OCI-LY1 (cell line): ENCODE results near the gene BICDL2.
"Not testable (repeated sequence)": the region's sequence is repeated elsewhere in the genome, so short reads cannot be mapped to it uniquely, and the experiment has no call there.

Source experiments
- H2AFZ ChIP-seq: fragments of 200-600 bp; sonication (generic), shearing (Covaris generic); 2 replicates; pipeline ENCODE4 v1.6.0; 2014; ENCODE audit warnings: antibody characterized with exemption, mild to moderate bottlenecking, low read length
- H3F3A ChIP-seq: fragments of 200-600 bp; sonication (generic), shearing (Covaris generic); 2 replicates; pipeline ENCODE4 v1.6.0; 2014; ENCODE audit warnings: mild to moderate bottlenecking, antibody characterized with exemption, low read length, moderate library complexity; ENCODE audit not compliant: insufficient read depth
- H3K27ac ChIP-seq: fragments of 200-600 bp; sonication (generic); 2 replicates; pipeline ENCODE4 v1.5.1; 2014; ENCODE audit warnings: low read length, mixed run types, mild to moderate bottlenecking, low read depth; ENCODE audit not compliant: poor library complexity, severe bottlenecking
- H3K27me3 ChIP-seq: fragments of 200-600 bp; sonication (generic); 2 replicates; pipeline ENCODE4 v1.6.0; 2014; ENCODE audit warnings: antibody characterized with exemption, mild to moderate bottlenecking, low read length, moderate library complexity; ENCODE audit not compliant: insufficient read depth
- H3K36me3 ChIP-seq: fragments of 200-600 bp; sonication (generic); 2 replicates; pipeline ENCODE4 v1.6.1; 2014; ENCODE audit warnings: mild to moderate bottlenecking, antibody characterized with exemption, low read length, moderate library complexity, mixed read lengths; ENCODE audit not compliant: insufficient read depth
- H3K4me1 ChIP-seq: fragments of 200-600 bp; sonication (generic); 2 replicates; pipeline ENCODE4 v1.5.1; 2014; ENCODE audit warnings: mild to moderate bottlenecking, low read length, moderate library complexity; ENCODE audit not compliant: insufficient read depth, severe bottlenecking
- H3K4me2 ChIP-seq: fragments of 200-600 bp; sonication (generic), shearing (Covaris generic); 2 replicates; pipeline ENCODE4 v1.6.1; 2014; ENCODE audit warnings: low read length
- H3K4me3 ChIP-seq: fragments of 200-600 bp; sonication (generic); 2 replicates; pipeline ENCODE4 v1.5.1; 2014; ENCODE audit warnings: low read length, low read depth, mild to moderate bottlenecking, mixed read lengths; ENCODE audit not compliant: poor library complexity, severe bottlenecking
- H3K79me2 ChIP-seq: fragments of 200-600 bp; shearing (Covaris generic); 2 replicates; pipeline ENCODE4 v1.6.1; 2016; ENCODE audit warnings: mixed run types, low read length, mixed read lengths; ENCODE audit not compliant: insufficient read depth
- H3K9ac ChIP-seq: fragments of 200-600 bp; sonication (generic), shearing (Covaris generic); 2 replicates; pipeline ENCODE4 v1.6.1; 2014; ENCODE audit warnings: mild to moderate bottlenecking, low read length, mixed read lengths
- H3K9me2 ChIP-seq: fragments of 200-600 bp; sonication (generic), shearing (Covaris generic); 2 replicates; pipeline ENCODE4 v1.6.1; 2014; ENCODE audit warnings: low read depth, mild to moderate bottlenecking, low read length, mixed read lengths
- H3K9me3 ChIP-seq: fragments of 200-600 bp; shearing (Covaris generic); 2 replicates; pipeline ENCODE4 v1.6.1; 2014; ENCODE audit warnings: low read length, mixed read lengths
- H4K20me1 ChIP-seq: fragments of 200-600 bp; sonication (generic), shearing (Covaris generic); 2 replicates; pipeline ENCODE4 v1.6.0; 2016; ENCODE audit warnings: mild to moderate bottlenecking, low read length; ENCODE audit not compliant: insufficient read depth
- EZH2 ChIP-seq: fragments of 200-600 bp; sonication (generic), shearing (Covaris generic); IDR thresholded peaks from 2 replicates; pipeline ENCODE4 v1.8.0; 2017; ENCODE audit warnings: borderline replicate concordance, mixed run types, mild to moderate bottlenecking, antibody characterized with exemption, low read length, moderate library complexity, mixed read lengths
- TF ChIP-seq, protein P1 (sequence below): fragments of 200-600 bp; sonication (generic), shearing (Covaris generic); IDR thresholded peaks from 2 replicates; pipeline ENCODE4 v1.5.1; 2017; ENCODE audit warnings: mild to moderate bottlenecking, antibody characterized with exemption, low read length, moderate library complexity, mixed read lengths

BICDL2 gene

DNA sequence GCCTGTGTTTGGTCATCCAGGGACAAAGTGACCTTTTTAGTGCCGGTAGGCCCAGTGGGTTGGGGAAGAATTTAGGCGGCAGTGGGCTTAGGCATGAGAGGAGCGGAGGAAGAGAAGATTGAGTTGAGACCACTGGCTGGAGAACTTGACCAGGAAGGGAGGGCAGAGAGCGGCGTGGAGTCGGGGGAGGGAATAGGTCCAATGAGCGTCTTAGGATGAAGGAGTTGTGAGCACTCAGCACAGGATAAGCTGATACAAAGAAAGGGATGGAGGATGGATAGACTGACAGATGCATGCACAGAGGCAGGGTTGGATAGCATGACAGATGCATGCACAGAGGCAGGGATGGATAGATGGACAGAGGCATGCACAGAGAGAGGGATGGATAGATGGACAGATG lies 36.7 kb upstream of the BICDL2 start:
- Histone ChIP-seq H3K4me3 (no peak overlapping the region), H4K20me1 (no peaks in the 10 kb centered on the region), H3K9me3 (no peaks in the 10 kb centered on the region), H3K27me3 (peaks cover 12% of the 10 kb centered on the region; the same call in 1 of the 2 replicates), H3K79me2 (no peaks in the 10 kb centered on the region), H3K4me1 (peaks cover 22% of the 10 kb centered on the region), H3K9me2 (no peaks in the 10 kb centered on the region), H3K9ac (no peak overlapping the region), H3K4me2 (no peak overlapping the region), H2AFZ (no peak overlapping the region), H3F3A (no peaks in the 10 kb centered on the region), H3K27ac (no peak overlapping the region), H3K36me3 (no peaks in the 10 kb centered on the region; the same call in 1 of the 2 replicates)
- TF ChIP-seq, protein P1, sequence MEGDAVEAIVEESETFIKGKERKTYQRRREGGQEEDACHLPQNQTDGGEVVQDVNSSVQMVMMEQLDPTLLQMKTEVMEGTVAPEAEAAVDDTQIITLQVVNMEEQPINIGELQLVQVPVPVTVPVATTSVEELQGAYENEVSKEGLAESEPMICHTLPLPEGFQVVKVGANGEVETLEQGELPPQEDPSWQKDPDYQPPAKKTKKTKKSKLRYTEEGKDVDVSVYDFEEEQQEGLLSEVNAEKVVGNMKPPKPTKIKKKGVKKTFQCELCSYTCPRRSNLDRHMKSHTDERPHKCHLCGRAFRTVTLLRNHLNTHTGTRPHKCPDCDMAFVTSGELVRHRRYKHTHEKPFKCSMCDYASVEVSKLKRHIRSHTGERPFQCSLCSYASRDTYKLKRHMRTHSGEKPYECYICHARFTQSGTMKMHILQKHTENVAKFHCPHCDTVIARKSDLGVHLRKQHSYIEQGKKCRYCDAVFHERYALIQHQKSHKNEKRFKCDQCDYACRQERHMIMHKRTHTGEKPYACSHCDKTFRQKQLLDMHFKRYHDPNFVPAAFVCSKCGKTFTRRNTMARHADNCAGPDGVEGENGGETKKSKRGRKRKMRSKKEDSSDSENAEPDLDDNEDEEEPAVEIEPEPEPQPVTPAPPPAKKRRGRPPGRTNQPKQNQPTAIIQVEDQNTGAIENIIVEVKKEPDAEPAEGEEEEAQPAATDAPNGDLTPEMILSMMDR: no peak
- TF ChIP-seq EZH2: no peak

DNA sequence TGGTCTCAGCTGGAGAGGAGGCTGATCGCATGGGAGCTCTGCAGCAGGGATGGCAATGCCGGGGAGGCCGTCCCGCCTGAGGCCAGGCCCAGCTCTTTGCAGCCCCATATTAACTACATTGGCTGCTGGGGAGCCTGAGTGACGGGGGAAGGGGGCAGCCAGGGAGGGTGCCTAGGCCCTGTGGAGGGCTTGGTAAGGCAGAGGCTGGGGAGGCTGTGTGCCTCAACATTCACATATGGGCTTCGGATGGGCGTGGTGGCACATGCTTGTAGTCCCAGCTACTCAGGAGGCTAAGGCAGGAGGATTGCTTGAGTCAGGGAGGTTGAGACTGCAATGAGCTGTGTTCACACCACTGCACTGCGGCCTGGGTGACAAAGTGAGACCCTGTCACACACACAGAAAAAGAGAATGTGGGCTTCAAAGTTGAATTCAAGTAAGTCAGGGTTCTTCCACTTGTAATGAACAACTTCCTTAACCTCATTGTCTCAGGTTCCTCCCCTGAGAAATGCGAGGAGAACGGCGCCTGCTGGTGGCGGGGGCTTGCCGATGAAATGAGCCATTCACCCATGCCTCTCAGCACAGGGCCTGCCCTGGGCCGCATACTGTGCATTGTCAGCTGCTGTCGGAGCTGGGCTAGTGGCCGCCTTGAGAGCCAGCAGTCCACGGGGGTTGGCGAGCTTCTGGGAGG lies 36.0 kb upstream of the BICDL2 start:
- peaks cover 12% of the 10 kb centered on the region; the same call in 1 of the 2 replicates for H3K27me3 ChIP-seq
- H3K4me3 ChIP-seq, H2AFZ ChIP-seq, H3K9me2 ChIP-seq, H3K27ac ChIP-seq, H3K9me3 ChIP-seq, H3F3A ChIP-seq, H3K9ac ChIP-seq, H4K20me1 ChIP-seq, H3K79me2 ChIP-seq, H3K36me3 ChIP-seq, H3K4me2 ChIP-seq: not testable (repeated sequence)
- H3K4me1 ChIP-seq: peaks cover 22% of the 10 kb centered on the region

DNA sequence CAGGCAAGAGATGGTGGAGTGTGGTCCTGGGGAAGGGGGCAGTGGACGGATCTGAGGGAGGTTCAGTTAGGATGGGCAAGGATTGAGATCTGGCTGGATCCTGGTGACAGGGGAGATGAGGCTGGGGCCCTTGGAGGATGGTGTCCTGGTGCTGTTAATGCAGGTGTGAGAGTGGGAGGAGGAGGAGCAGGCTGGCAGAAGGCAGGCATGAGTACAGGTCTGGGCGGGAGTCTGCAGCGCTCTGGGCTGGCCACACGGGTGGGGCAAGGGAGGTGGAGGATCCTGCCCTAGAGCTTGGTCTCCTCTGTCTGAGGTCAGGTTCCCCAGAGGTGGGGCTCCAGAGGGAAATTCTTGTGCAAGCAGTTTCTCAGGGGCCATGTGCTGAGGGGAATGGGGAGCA lies 35.4 kb upstream of the BICDL2 start:
- H3K79me2 ChIP-seq, H2AFZ ChIP-seq, H3K9me3 ChIP-seq, H3K9ac ChIP-seq, H3K36me3 ChIP-seq, H3K4me3 ChIP-seq, H3F3A ChIP-seq, H3K27me3 ChIP-seq, H3K9me2 ChIP-seq, H3K27ac ChIP-seq, H3K4me2 ChIP-seq, H4K20me1 ChIP-seq: not testable (repeated sequence)
- peaks cover 22% of the 10 kb centered on the region for H3K4me1 ChIP-seq

DNA sequence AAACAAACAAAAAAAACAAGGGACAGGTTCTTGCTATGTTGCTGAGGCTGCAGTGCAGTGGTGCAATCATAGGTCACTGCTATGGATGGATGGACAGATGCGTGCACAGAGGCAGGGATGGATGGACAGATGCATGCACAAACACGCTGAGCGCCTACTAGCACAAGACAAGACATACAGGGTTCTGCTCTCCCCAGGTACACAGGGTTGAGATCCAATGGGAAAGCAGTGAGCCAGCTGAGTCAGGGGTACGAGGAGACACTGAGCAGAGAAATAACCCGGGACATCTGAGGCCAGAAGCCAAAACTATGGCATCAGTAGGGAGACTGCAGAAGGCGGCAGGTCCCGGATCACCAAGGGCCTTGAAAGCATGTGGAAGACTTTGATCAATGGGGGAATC lies 34.9 kb upstream of the BICDL2 start:
- no peaks in the 10 kb centered on the region for H3K9me3 ChIP-seq
- H3K27ac ChIP-seq: no peak overlapping the region
- H3K27me3 ChIP-seq: peaks cover 3% of the 10 kb centered on the region; the same call in 1 of the 2 replicates
- H3K79me2 ChIP-seq: no peaks in the 10 kb centered on the region
- H2AFZ ChIP-seq: no peak overlapping the region
- H3K4me2 ChIP-seq: no peak overlapping the region
- H3K4me3 ChIP-seq: no peak overlapping the region
- no peaks in the 10 kb centered on the region; the same call in 1 of the 2 replicates for H3K36me3 ChIP-seq
- TF ChIP-seq, protein P1: no peak
- no peak for TF ChIP-seq EZH2
- H3K4me1 ChIP-seq: peaks cover 17% of the 10 kb centered on the region
- no peaks in the 10 kb centered on the region for H3K9me2 ChIP-seq
- no peaks in the 10 kb centered on the region for H4K20me1 ChIP-seq
- H3F3A ChIP-seq: no peaks in the 10 kb centered on the region
- no peak overlapping the region for H3K9ac ChIP-seq
